A673 (cell line): ENCODE results near the gene SMIM1. TPM values are rescaled to one million over a fixed set of nuclear protein-coding genes. Genes with fewer than 3 reads are reported as not detected.

Experiments
- BruUV-seq: library from RNA; stranded (reverse); fragments of 400-500 nt; replicated peaks from 2 replicates; lab custom pipeline; 2021; lab: Mats Ljungman, UMichigan
- CTCF ChIA-PET: fragments of 300-600 bp; sonication (Branson Sonifier 250); formaldehyde crosslinking; loops from one replicate; lab custom pipeline; 2022; ENCODE audit warnings: antibody characterized with exemption; lab: Charles Lee
- POLR2A ChIA-PET: fragments of 300-600 bp; sonication (Branson Sonifier 250); formaldehyde crosslinking; loops from one replicate; lab custom pipeline; 2022; ENCODE audit warnings: antibody characterized with exemption; ENCODE audit not compliant: low non-redundant PET; lab: Charles Lee
- DNase-seq: peaks from one replicate; pipeline ENCODE4 v3.0.0-alpha.2; 2015; ENCODE audit warnings: low spot score
- H3K27ac ChIP-seq: fragments of 200-600 bp; sonication (generic); 2 replicates; pipeline ENCODE4 v1.5.1; 2016; ENCODE audit warnings: mixed run types, low read depth, mild to moderate bottlenecking, mixed read lengths, antibody characterized with exemption, low read length; ENCODE audit not compliant: poor library complexity, severe bottlenecking
- H3K27me3 ChIP-seq: fragments of 200-600 bp; sonication (generic); replicated peaks from 2 replicates; pipeline ENCODE4 v1.6.1; 2017; ENCODE audit warnings: mixed run types, low read depth, mild to moderate bottlenecking, mixed read lengths, antibody characterized with exemption, low read length; ENCODE audit not compliant: insufficient read depth, poor library complexity
- H3K36me3 ChIP-seq: fragments of 200-600 bp; sonication (generic); 2 replicates; pipeline ENCODE4 v1.6.1; 2016; ENCODE audit warnings: mixed run types, mild to moderate bottlenecking, mixed read lengths, antibody characterized with exemption, low read length; ENCODE audit not compliant: insufficient read depth, poor library complexity, severe bottlenecking
- H3K4me1 ChIP-seq: fragments of 200-600 bp; sonication (generic); 2 replicates; pipeline ENCODE4 v1.6.1; 2017; ENCODE audit warnings: mixed run types, mild to moderate bottlenecking, mixed read lengths, antibody characterized with exemption, low read length; ENCODE audit not compliant: insufficient read depth, poor library complexity, severe bottlenecking
- H3K4me3 ChIP-seq: fragments of 200-600 bp; sonication (generic); 2 replicates; pipeline ENCODE4 v1.5.1; 2016; ENCODE audit warnings: low read depth, mixed run types, mild to moderate bottlenecking, mixed read lengths, low read length; ENCODE audit not compliant: poor library complexity, severe bottlenecking
- H3K9me3 ChIP-seq: fragments of 200-600 bp; sonication (generic); 2 replicates; pipeline ENCODE4 v1.6.1; 2016; ENCODE audit warnings: mixed run types, low read depth, mild to moderate bottlenecking, mixed read lengths, antibody characterized with exemption, low read length; ENCODE audit not compliant: poor library complexity, severe bottlenecking
- EZH2 ChIP-seq: fragments of 200-600 bp; sonication (generic); IDR thresholded peaks from 2 replicates; pipeline ENCODE4 v1.6.1; 2017; ENCODE audit warnings: borderline replicate concordance, low read depth, mild to moderate bottlenecking, mixed read lengths, antibody characterized with exemption, low read length; ENCODE audit not compliant: poor library complexity, severe bottlenecking
- intact Hi-C: fragments of 100-400 bp; cut with micrococcal nuclease; formaldehyde crosslinking; loops from one replicate; pipeline ENCODE4 v1.10.0; 2022; ENCODE audit not compliant: unreplicated experiment
- total RNA-seq: library from RNA; stranded (reverse); gene quantifications from 2 replicates; pipeline ENCODE4 v1.2.3, GENCODE V29; 2021
- TF ChIP-seq, protein P1 (sequence below): fragments of 300-800, 200-600 bp; sonication (generic); conservative IDR thresholded peaks from 2 replicates; pipeline ENCODE4 v1.5.1; 2017; ENCODE audit warnings: low read depth, mild to moderate bottlenecking, antibody characterized with exemption, low read length, moderate library complexity, mixed read lengths

The SMIM1 gene
- total RNA-seq, 1 experiment from 2014 or later = 1.5 TPM

DNA sequence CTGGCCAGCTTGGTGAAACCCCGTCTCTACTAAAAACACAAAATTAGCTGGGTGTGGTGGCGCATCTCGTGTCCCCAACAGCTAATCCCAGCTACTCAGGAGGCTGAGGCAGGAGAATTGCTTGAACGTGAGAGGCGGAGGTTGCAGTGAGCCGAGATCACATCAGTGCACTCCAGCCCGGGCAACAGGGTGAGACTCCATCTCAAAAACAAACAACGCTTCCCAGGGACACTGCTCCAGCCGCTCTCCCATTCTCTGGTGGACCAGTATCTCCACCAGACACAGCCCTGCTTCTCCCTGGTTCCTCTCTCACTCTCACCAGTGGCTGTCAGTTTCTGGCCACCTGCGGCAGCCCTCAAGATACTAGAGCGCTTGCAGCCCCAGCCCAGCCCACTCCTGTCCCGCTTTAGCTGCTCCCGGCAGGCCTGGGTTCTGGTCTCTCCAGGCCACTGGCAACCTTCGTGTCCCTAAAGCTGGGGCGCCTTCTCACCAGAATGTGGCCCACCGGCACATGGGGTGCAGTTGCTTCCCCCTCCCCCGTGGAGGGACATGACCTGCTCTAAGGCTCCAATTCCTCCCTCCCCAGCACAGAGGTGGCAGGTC, 44.7 kb downstream of the SMIM1 start:
- ChIA-PET POLR2A (interaction anchor here (0.7 kb wide), 1 partner anchor 352 kb away, joined by 3 read pairs; no protein-coding TSS in a partner anchor), CTCF (no interaction called here)
- no peaks in the 10 kb centered on the region for H3K9me3 ChIP-seq
- no peaks in the 10 kb centered on the region for H3K36me3 ChIP-seq
- no peaks in the 10 kb centered on the region for H3K27me3 ChIP-seq
- no peak for DNase-seq
- no peak overlapping the region for H3K4me3 ChIP-seq
- no peaks in the 10 kb centered on the region for H3K4me1 ChIP-seq
- no TSS peak for BruUV-seq
- TF ChIP-seq, protein P1, sequence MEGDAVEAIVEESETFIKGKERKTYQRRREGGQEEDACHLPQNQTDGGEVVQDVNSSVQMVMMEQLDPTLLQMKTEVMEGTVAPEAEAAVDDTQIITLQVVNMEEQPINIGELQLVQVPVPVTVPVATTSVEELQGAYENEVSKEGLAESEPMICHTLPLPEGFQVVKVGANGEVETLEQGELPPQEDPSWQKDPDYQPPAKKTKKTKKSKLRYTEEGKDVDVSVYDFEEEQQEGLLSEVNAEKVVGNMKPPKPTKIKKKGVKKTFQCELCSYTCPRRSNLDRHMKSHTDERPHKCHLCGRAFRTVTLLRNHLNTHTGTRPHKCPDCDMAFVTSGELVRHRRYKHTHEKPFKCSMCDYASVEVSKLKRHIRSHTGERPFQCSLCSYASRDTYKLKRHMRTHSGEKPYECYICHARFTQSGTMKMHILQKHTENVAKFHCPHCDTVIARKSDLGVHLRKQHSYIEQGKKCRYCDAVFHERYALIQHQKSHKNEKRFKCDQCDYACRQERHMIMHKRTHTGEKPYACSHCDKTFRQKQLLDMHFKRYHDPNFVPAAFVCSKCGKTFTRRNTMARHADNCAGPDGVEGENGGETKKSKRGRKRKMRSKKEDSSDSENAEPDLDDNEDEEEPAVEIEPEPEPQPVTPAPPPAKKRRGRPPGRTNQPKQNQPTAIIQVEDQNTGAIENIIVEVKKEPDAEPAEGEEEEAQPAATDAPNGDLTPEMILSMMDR = no peak
- no peak for TF ChIP-seq EZH2
- intact Hi-C loops = no loop called here
- no peak overlapping the region for H3K27ac ChIP-seq

DNA sequence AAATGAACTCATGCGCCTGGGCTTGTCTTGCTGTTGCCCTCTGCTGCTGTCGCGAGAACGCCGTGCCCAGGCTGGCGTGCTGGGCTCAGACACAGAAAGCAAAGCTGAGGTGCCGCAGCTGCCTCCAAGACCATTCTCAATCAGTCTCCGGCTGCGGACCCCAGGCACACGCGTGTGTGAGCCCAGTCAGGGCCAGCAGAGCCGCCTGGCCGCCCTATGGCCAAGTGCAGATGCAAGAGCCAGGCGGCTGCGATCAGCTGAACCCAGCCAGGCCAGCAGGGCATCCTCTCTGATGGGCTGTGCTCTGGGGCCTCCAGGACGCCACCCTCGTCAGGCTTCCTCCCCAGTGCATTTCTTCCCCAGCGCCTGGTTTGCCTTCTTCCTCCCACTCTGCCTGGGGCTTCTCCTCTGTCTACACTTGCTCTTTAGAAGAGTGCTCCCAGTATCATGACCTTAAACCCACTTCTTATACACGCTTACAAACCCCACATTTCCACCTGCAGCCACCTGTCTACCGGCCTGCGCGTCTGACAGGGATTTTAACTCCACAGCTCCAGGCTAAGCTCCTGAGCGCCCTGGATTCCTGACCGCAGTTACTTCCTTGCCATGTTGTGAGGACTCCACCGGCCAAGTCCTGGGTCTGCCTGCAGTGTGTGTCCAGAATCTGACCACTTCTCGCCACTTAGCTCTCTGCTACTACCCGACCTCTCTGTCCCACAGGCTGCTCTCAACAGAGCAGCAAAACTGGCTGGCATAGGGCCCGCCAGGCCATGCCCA, 45.5 kb downstream of the SMIM1 start:
- Histone ChIP-seq H3K4me1 (no peaks in the 10 kb centered on the region), H3K27me3 (no peaks in the 10 kb centered on the region), H3K27ac (no peak overlapping the region), H3K4me3 (no peak overlapping the region), H3K36me3 (no peaks in the 10 kb centered on the region), H3K9me3 (no peaks in the 10 kb centered on the region)
- POLR2A ChIA-PET = interaction anchor here (0.7 kb wide), 1 partner anchor 351 kb away, joined by 3 read pairs; no protein-coding TSS in a partner anchor
- no peak for DNase-seq
- TF ChIP-seq EZH2 = no peak
- intact Hi-C loops = no loop called here
- CTCF ChIA-PET = no interaction called here
- BruUV-seq = no TSS peak

DNA sequence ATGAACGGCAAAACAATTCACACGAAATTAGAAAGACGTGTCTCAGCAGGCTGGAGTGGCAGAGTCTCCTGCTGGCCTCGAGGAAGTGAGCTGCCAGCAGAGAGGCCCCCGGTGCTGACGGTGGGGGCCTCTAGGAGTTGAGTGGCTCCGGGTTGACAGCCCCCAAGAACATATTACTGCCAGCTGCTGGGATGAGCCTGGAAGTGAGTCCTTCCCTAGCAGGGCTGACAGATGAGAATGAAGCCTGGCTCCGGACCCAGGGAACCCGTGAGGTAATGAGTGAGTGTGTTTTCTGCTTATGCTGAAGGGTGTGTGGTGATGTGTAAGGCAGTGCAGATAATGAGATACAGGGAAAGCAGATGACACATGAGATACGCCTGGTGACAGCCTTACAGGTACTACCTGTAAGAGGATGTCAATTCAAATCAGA, 47.2 kb downstream of the SMIM1 start:
- Histone ChIP-seq H3K36me3 (no peaks in the 10 kb centered on the region), H3K27ac (no peak overlapping the region), H3K4me1 (no peaks in the 10 kb centered on the region), H3K9me3 (no peaks in the 10 kb centered on the region), H3K4me3 (no peak overlapping the region), H3K27me3 (no peaks in the 10 kb centered on the region)
- CTCF ChIA-PET = no interaction called here
- BruUV-seq = no TSS peak
- TF ChIP-seq, protein P1 = no peak
- no peak for TF ChIP-seq EZH2
- POLR2A ChIA-PET = no interaction called here
- no peak for DNase-seq
- intact Hi-C loops = no loop called here
